Prostate gland (tissue), 2 donors: Measurements from ENCODE around the gene NOM1. TPM values are rescaled to one million over a fixed set of nuclear protein-coding genes. Genes with fewer than 3 reads are reported as not detected.

Experiments used
- DNase-seq: peaks from one replicate; pipeline ENCODE4 v3.0.0-alpha.2; 2019; ENCODE audit warnings: low spot score
- H3K27ac ChIP-seq, 2 donors: fragments of 200-600 bp; sonication (generic); 2 replicates each; pipeline ENCODE4 v1.5.1; 2017 to 2019
- H3K27me3 ChIP-seq: fragments of 200-600 bp; sonication (generic); replicated peaks from 2 replicates; pipeline ENCODE4 v1.5.1; 2019; ENCODE audit not compliant: insufficient read depth
- H3K36me3 ChIP-seq, 2 donors: fragments of 200-600 bp; sonication (generic); 1 replicate in 1 of 2; 2 replicates in 1 of 2; pipeline versions ENCODE4 v1.5.1 to v1.8.1; 2017 to 2019
- H3K4me1 ChIP-seq: fragments of 200-600 bp; sonication (generic); replicated peaks from 2 replicates; pipeline ENCODE4 v1.5.1; 2019
- H3K4me3 ChIP-seq, 2 donors: fragments of 200-600 bp; sonication (generic); 2 replicates each; pipeline ENCODE4 v1.5.1; 2017 to 2019
- H3K9me3 ChIP-seq: fragments of 200-600 bp; sonication (generic); 2 replicates; pipeline ENCODE4 v1.5.1; 2017
- CTCF ChIP-seq, 4 experiments: fragments of 200-600 bp in 2 of 4; fragments of 450-650 bp in 2 of 4; sonication (generic) in 2 of 4; IDR thresholded peaks; 1 replicate in 3 of 4; 2 replicates in 1 of 4; pipeline ENCODE4 v1.5.1; 2016 to 2019; ENCODE audit warnings: antibody characterized with exemption in 4 of 4, mild to moderate bottlenecking in 2 of 4, moderate library complexity in 2 of 4
- POLR2A ChIP-seq: fragments of 450-650 bp; IDR thresholded peaks from one replicate; pipeline ENCODE4 v1.6.1; 2016; ENCODE audit warnings: antibody characterized with exemption, mild to moderate bottlenecking
- POLR2AphosphoS5 ChIP-seq: sonication (generic); formaldehyde crosslinking; IDR thresholded peaks from one replicate; pipeline ENCODE4 v1.6.1; 2017; ENCODE audit warnings: antibody characterized with exemption
- WGBS: methylation state at CpG from one replicate; pipeline ENCODE4 v1.1.5; 2018; 5-methylcytosine and 5-hydroxymethylcytosine counted together
- intact Hi-C: fragments of 100-400 bp; cut with DNase I; formaldehyde crosslinking; loops from one replicate; pipeline ENCODE4 v1.14.2; 2022
- total RNA-seq, 2 donors: library from RNA; depleted of rRNA; stranded (reverse); fragments of >200 nt; gene quantifications; one replicate each; pipeline ENCODE4 v1.1.0, GENCODE V29; 2016

The NOM1 gene
- total RNA-seq, 2 donors from 2014 or later, result 10.4 to 24.3 TPM

GRCh38 chr7:156984174-156984891 is 34.8 kb downstream of the NOM1 start:
- Histone ChIP-seq H3K27me3 (no peaks in the 10 kb centered on the region), H3K27ac (no peak overlapping the region), H3K4me3 (no peak overlapping the region), H3K36me3 (no peaks in the 10 kb centered on the region), H3K9me3 (no peaks in the 10 kb centered on the region), H3K4me1 (no peaks in the 10 kb centered on the region)
- intact Hi-C loops, result no loop called here
- 31% methylated on average over 14 of the region's 14 CpGs for WGBS
- no peak for DNase-seq
- TF ChIP-seq CTCF (IDR thresholded peaks at IDR 0.05), result no peak
- TF ChIP-seq POLR2AphosphoS5, result peak; percentile 27

GRCh38 chr7:156985101-156985992 is 35.8 kb downstream of the NOM1 start:
- intact Hi-C loops, result no loop called here
- H3K4me1 ChIP-seq, result no peaks in the 10 kb centered on the region
- no peaks in the 10 kb centered on the region for H3K9me3 ChIP-seq
- H3K27ac ChIP-seq, result no peak overlapping the region
- 88% methylated on average over 29 of the region's 29 CpGs for WGBS
- no peak for DNase-seq
- H3K36me3 ChIP-seq, result no peaks in the 10 kb centered on the region
- no peak overlapping the region for H3K4me3 ChIP-seq
- no peaks in the 10 kb centered on the region for H3K27me3 ChIP-seq
- TF ChIP-seq POLR2A (no peak), CTCF (IDR thresholded peaks at IDR 0.05) (no peak), POLR2AphosphoS5 (no peak)

GRCh38 chr7:156986378-156986777 is 36.9 kb downstream of the NOM1 start:
- Histone ChIP-seq H3K4me3 (no peak overlapping the region), H3K36me3 (no peaks in the 10 kb centered on the region), H3K27ac (no peak overlapping the region), H3K9me3 (no peaks in the 10 kb centered on the region), H3K27me3 (no peaks in the 10 kb centered on the region), H3K4me1 (no peaks in the 10 kb centered on the region)
- intact Hi-C loops, result no loop called here
- WGBS, result 95% methylated on average over 8 of the region's 8 CpGs
- no peak for DNase-seq
- TF ChIP-seq POLR2A (no peak), POLR2AphosphoS5 (no peak), CTCF (IDR thresholded peaks at IDR 0.05) (no peak)

- Histone ChIP-seq H3K4me3 (no peak overlapping the region), H3K27ac (no peak overlapping the region), H3K9me3 (no peaks in the 10 kb centered on the region), H3K4me1 (no peaks in the 10 kb centered on the region), H3K36me3 (no peaks in the 10 kb centered on the region), H3K27me3 (peaks cover 7% of the 10 kb centered on the region)
- no peak for TF ChIP-seq POLR2A
- no peak for TF ChIP-seq POLR2AphosphoS5
- no peak for TF ChIP-seq CTCF (IDR thresholded peaks at IDR 0.05)
- WGBS, result 70% methylated on average over 22 of the region's 27 CpGs
- intact Hi-C loops, result no loop called here
- DNase-seq, result no peak
Measured at GRCh38 chr7:156988343-156989185, 39.1 kb downstream of the NOM1 start.
